ENCODE results near the gene HMGB4. TPM values are rescaled to one million over a fixed set of nuclear protein-coding genes. Genes with fewer than 3 reads are reported as not detected.

HMGB4 gene
- total RNA-seq, 1 donor from 2014 or later, result not detected

- DNase-seq (ENCODE audit: extremely low spot score in 2 of 2), result no peak
- intact Hi-C loops (cut with DNase I), result no loop called here
These were observed 8.4 kb downstream of the HMGB4 start for GRCh38 chr1:33872275-33872674.

GRCh38 chr1:33872683-33873082 is 8.8 kb downstream of the HMGB4 start:
- no peak for DNase-seq (ENCODE audit: extremely low spot score in 2 of 2)
- no peak overlapping the region for H3K27ac ChIP-seq

More at GRCh38 chr1:33872275-33872674, 8.4 kb downstream of the HMGB4 start:
- no peaks in the 10 kb centered on the region for H3K4me1 ChIP-seq
- no peak overlapping the region for H3K4me3 ChIP-seq
- TF ChIP-seq POLR2AphosphoS5 (IDR thresholded peaks at IDR 0.05; ENCODE audit: insufficient read depth in 1 of 2, low read depth in 1 of 2), result no peak
- TF ChIP-seq POLR2A (IDR thresholded peaks at IDR 0.05), result no peak
- TF ChIP-seq, protein P1, sequence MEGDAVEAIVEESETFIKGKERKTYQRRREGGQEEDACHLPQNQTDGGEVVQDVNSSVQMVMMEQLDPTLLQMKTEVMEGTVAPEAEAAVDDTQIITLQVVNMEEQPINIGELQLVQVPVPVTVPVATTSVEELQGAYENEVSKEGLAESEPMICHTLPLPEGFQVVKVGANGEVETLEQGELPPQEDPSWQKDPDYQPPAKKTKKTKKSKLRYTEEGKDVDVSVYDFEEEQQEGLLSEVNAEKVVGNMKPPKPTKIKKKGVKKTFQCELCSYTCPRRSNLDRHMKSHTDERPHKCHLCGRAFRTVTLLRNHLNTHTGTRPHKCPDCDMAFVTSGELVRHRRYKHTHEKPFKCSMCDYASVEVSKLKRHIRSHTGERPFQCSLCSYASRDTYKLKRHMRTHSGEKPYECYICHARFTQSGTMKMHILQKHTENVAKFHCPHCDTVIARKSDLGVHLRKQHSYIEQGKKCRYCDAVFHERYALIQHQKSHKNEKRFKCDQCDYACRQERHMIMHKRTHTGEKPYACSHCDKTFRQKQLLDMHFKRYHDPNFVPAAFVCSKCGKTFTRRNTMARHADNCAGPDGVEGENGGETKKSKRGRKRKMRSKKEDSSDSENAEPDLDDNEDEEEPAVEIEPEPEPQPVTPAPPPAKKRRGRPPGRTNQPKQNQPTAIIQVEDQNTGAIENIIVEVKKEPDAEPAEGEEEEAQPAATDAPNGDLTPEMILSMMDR (IDR thresholded peaks at IDR 0.05), result no peak
- no peak overlapping the region for H3K27ac ChIP-seq
- H3K27me3 ChIP-seq, result no peaks in the 10 kb centered on the region
- no peaks in the 10 kb centered on the region for H3K36me3 ChIP-seq
- no peaks in the 10 kb centered on the region for H3K9me3 ChIP-seq

DNA sequence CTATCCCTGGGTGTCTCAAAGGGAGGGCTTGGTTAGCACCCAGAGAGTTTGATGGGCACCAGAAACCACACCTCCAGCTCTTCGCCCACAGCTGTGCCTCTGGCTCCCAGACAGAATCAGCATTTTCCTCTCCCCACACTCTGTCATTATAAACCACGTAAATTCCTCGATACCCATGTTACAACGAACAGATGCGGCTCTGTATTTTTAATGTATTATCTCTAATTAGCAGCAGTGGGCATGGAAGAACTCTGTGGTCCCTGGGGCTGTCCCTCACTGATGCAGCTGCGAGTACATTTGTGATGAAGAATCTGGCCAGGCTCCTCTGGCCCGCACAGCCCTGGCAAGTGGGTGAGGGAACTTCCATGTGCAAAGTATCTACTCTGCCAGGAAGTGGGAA is 10.8 kb downstream of the HMGB4 start:
- Histone ChIP-seq H3K4me1 (no peaks in the 10 kb centered on the region), H3K9me3 (no peaks in the 10 kb centered on the region), H3K27ac (no peak overlapping the region), H3K4me3 (no peak overlapping the region), H3K27me3 (no peaks in the 10 kb centered on the region), H3K36me3 (no peaks in the 10 kb centered on the region)
- intact Hi-C loops (cut with DNase I), result no loop called here
- no peak for DNase-seq (ENCODE audit: extremely low spot score in 2 of 2)
- no peak for TF ChIP-seq POLR2A (IDR thresholded peaks at IDR 0.05)
- TF ChIP-seq, protein P1 (IDR thresholded peaks at IDR 0.05), result no peak
- TF ChIP-seq POLR2AphosphoS5 (IDR thresholded peaks at IDR 0.05; ENCODE audit: insufficient read depth in 1 of 2, low read depth in 1 of 2), result no peak

More at GRCh38 chr1:33872683-33873082, 8.8 kb downstream of the HMGB4 start:
- no peak for TF ChIP-seq POLR2A (IDR thresholded peaks at IDR 0.05)
- TF ChIP-seq, protein P1 (IDR thresholded peaks at IDR 0.05), result no peak
- no peak for TF ChIP-seq POLR2AphosphoS5 (IDR thresholded peaks at IDR 0.05; ENCODE audit: insufficient read depth in 1 of 2, low read depth in 1 of 2)
- Histone ChIP-seq H3K4me1 (no peaks in the 10 kb centered on the region), H3K36me3 (no peaks in the 10 kb centered on the region), H3K27me3 (no peaks in the 10 kb centered on the region), H3K9me3 (no peaks in the 10 kb centered on the region), H3K4me3 (no peak overlapping the region)
- intact Hi-C loops (cut with DNase I), result no loop called here

DNA sequence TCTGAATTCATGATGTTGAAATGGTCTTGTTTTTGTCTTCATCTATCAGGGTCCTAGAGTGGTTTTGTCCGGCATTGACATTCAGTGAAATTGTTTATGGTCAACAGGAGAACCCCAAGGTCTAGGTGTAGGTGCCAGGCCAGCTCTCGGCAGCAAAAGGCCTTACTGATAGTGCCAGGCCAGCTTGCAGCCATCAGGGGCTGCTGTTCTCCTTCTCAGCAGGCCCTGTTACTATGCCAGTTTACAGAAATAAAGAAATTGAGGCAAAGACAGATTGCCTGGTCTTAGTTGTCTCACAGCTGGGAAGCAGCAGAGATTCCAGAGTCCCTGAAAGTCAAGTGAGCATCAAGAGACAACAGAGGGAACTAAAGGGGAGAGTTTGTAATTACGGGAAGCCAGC is 12.0 kb downstream of the HMGB4 start:
- H3K4me3 ChIP-seq, result no peak overlapping the region
- no peak for DNase-seq (ENCODE audit: extremely low spot score in 2 of 2)
- intact Hi-C loops (cut with DNase I), result no loop called here
- H3K27me3 ChIP-seq, result no peaks in the 10 kb centered on the region
- H3K27ac ChIP-seq, result no peak overlapping the region
- TF ChIP-seq POLR2AphosphoS5 (IDR thresholded peaks at IDR 0.05; ENCODE audit: insufficient read depth in 1 of 2, low read depth in 1 of 2) (no peak), POLR2A (IDR thresholded peaks at IDR 0.05) (no peak)
- TF ChIP-seq, protein P1 (IDR thresholded peaks at IDR 0.05), result no peak
- no peaks in the 10 kb centered on the region for H3K9me3 ChIP-seq
- no peaks in the 10 kb centered on the region for H3K4me1 ChIP-seq
- H3K36me3 ChIP-seq, result no peaks in the 10 kb centered on the region

DNA sequence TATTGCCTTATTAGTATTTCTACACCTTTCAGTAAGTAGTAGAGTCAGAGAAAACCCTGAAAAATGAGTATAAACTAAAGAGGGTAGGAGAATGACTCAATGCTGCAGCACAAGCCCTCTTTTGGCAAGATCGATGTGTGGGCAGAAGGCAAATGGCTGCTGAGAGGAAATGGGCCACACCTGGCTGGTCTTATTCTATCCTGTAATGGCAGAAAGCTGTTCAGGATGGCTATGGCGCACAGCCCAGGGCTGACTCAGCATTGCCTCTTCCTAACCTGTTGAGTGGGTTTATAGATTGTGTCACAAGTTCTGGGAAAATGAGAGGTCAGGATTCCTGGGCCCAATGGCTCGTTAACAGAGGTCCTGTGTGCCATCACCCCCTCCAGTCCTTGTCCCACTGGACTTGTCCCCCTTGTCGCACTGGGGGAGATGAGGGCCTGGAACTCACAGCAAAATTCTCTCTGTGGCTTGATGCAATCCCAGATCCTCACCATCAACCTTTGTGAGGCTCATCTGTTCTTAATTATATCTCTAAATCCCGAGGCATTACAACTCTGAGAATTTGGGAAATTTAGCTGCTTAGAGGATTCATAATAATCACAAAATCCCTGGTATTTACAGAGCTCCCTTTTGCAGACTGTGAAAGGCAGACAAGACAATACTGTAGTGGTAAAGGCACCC is 13.2 kb downstream of the HMGB4 start:
- no peak for DNase-seq (ENCODE audit: extremely low spot score in 2 of 2)
- H3K9me3 ChIP-seq, result no peaks in the 10 kb centered on the region
- H3K27ac ChIP-seq, result no peak overlapping the region
- H3K36me3 ChIP-seq, result no peaks in the 10 kb centered on the region
- intact Hi-C loops (cut with DNase I), result no loop called here
- H3K4me3 ChIP-seq, result no peak overlapping the region
- no peaks in the 10 kb centered on the region for H3K4me1 ChIP-seq
- TF ChIP-seq POLR2AphosphoS5 (IDR thresholded peaks at IDR 0.05; ENCODE audit: insufficient read depth in 1 of 2, low read depth in 1 of 2) (no peak), POLR2A (IDR thresholded peaks at IDR 0.05) (no peak)
- TF ChIP-seq, protein P1 (IDR thresholded peaks at IDR 0.05), result no peak
- no peaks in the 10 kb centered on the region for H3K27me3 ChIP-seq

Data from vagina (tissue), 2 donors.